Measurements from ENCODE around the gene C19orf81. TPM values are rescaled to one million over a fixed set of nuclear protein-coding genes. Genes with fewer than 3 reads are reported as not detected.

Gene C19orf81
- total RNA-seq, 1 donor from 2014 or later: 3.0 TPM

GRCh38 chr19:50626011-50626410 lies 23.2 kb upstream of the C19orf81 start:
- no peak for TF ChIP-seq CTCF (IDR thresholded peaks at IDR 0.05; ENCODE audit: unreplicated experiment)
- Mint-ChIP-seq H3K4me1 (no peaks in the 10 kb centered on the region), H3K27me3 (ENCODE audit: low read depth) (peaks cover 32% of the 10 kb centered on the region), H3K4me3 (no peak overlapping the region), H3K27ac (no peak overlapping the region), H3K9me3 (no peaks in the 10 kb centered on the region), H3K36me3 (no peaks in the 10 kb centered on the region)
- no peak for DNase-seq (ENCODE audit: low spot score in 2 of 2, unreplicated experiment in 2 of 2)

- H3K4me1 Mint-ChIP-seq: no peaks in the 10 kb centered on the region
- no peaks in the 10 kb centered on the region for H3K36me3 Mint-ChIP-seq
- TF ChIP-seq CTCF (IDR thresholded peaks at IDR 0.05; ENCODE audit: unreplicated experiment): no peak
- no peak for DNase-seq (ENCODE audit: low spot score in 2 of 2, unreplicated experiment in 2 of 2)
- H3K4me3 Mint-ChIP-seq: no peak overlapping the region
- no peaks in the 10 kb centered on the region for H3K9me3 Mint-ChIP-seq
- no peak overlapping the region for H3K27ac Mint-ChIP-seq
- peaks cover 36% of the 10 kb centered on the region for H3K27me3 Mint-ChIP-seq (ENCODE audit: low read depth)
Measured at GRCh38 chr19:50626795-50627194, 22.4 kb upstream of the C19orf81 start.

- DNase-seq (ENCODE audit: low spot score in 2 of 2, unreplicated experiment in 2 of 2): no peak
- no peaks in the 10 kb centered on the region for H3K9me3 Mint-ChIP-seq
- no peak overlapping the region for H3K4me3 Mint-ChIP-seq
- TF ChIP-seq CTCF (IDR thresholded peaks at IDR 0.05; ENCODE audit: unreplicated experiment): no peak
- H3K36me3 Mint-ChIP-seq: no peaks in the 10 kb centered on the region
- H3K4me1 Mint-ChIP-seq: no peaks in the 10 kb centered on the region
- H3K27ac Mint-ChIP-seq: no peak overlapping the region
- peaks cover 38% of the 10 kb centered on the region for H3K27me3 Mint-ChIP-seq (ENCODE audit: low read depth)
Measured at GRCh38 chr19:50628146-50628545, 21.1 kb upstream of the C19orf81 start.

- no peak for DNase-seq (ENCODE audit: low spot score in 2 of 2, unreplicated experiment in 2 of 2)
- Mint-ChIP-seq H3K36me3 (no peaks in the 10 kb centered on the region), H3K27me3 (ENCODE audit: low read depth) (peaks cover 38% of the 10 kb centered on the region), H3K9me3 (peaks cover 3% of the 10 kb centered on the region), H3K4me1 (no peaks in the 10 kb centered on the region), H3K4me3 (no peak overlapping the region), H3K27ac (no peak overlapping the region)
- TF ChIP-seq CTCF (IDR thresholded peaks at IDR 0.05; ENCODE audit: unreplicated experiment): no peak
Measured at GRCh38 chr19:50628551-50628950, 20.7 kb upstream of the C19orf81 start.

- Mint-ChIP-seq H3K27me3 (ENCODE audit: low read depth) (peaks cover 37% of the 10 kb centered on the region), H3K4me3 (no peak overlapping the region), H3K9me3 (peaks cover 7% of the 10 kb centered on the region), H3K36me3 (no peaks in the 10 kb centered on the region), H3K4me1 (no peaks in the 10 kb centered on the region), H3K27ac (no peak overlapping the region)
- TF ChIP-seq CTCF (IDR thresholded peaks at IDR 0.05; ENCODE audit: unreplicated experiment): no peak
- no peak for DNase-seq (ENCODE audit: low spot score in 2 of 2, unreplicated experiment in 2 of 2)
Measured at GRCh38 chr19:50629194-50629593, 20.1 kb upstream of the C19orf81 start.

- Mint-ChIP-seq H3K27ac (no peak overlapping the region), H3K4me1 (no peaks in the 10 kb centered on the region), H3K4me3 (no peak overlapping the region), H3K27me3 (ENCODE audit: low read depth) (peaks cover 37% of the 10 kb centered on the region), H3K36me3 (no peaks in the 10 kb centered on the region), H3K9me3 (peaks cover 8% of the 10 kb centered on the region)
- no peak for TF ChIP-seq CTCF (IDR thresholded peaks at IDR 0.05; ENCODE audit: unreplicated experiment)
- DNase-seq (ENCODE audit: low spot score in 2 of 2, unreplicated experiment in 2 of 2): no peak
Measured at GRCh38 chr19:50629801-50630200, 19.4 kb upstream of the C19orf81 start.

Data from mesothelial cell of epicardium (in vitro differentiated cells).